AG09309 (cell line): ENCODE results near the gene KRT3.

Experiments
- DNase-seq: peaks from one replicate; pipeline ENCODE4 v3.0.0-alpha.2; 2010; ENCODE audit warnings: low read depth
- H3K4me3 ChIP-seq: 2 replicates; pipeline ENCODE4 v1.5.1; 2011; ENCODE audit warnings: mild to moderate bottlenecking, low read depth, low read length, moderate library complexity; ENCODE audit not compliant: control insufficient read depth
- CTCF ChIP-seq: IDR thresholded peaks from 2 replicates; pipeline ENCODE4 v1.5.1; 2011; ENCODE audit warnings: mild to moderate bottlenecking, low read depth, low read length, inconsistent platforms; ENCODE audit not compliant: insufficient read depth, control insufficient read depth; ENCODE audit errors: missing control alignments

KRT3 gene

GRCh38 chr12:52792185-52793029 lies 3.5 kb downstream of the KRT3 start:
- no peak overlapping the region for H3K4me3 ChIP-seq
- no peak for TF ChIP-seq CTCF
- no peak for DNase-seq

GRCh38 chr12:52791271-52792184 lies 4.4 kb downstream of the KRT3 start:
- no peak for TF ChIP-seq CTCF
- H3K4me3 ChIP-seq: no peak overlapping the region
- DNase-seq: no peak

GRCh38 chr12:52790427-52791270 lies 5.3 kb downstream of the KRT3 start:
- no peak for TF ChIP-seq CTCF
- no peak overlapping the region for H3K4me3 ChIP-seq
- no peak for DNase-seq

GRCh38 chr12:52789637-52790426 lies 6.1 kb downstream of the KRT3 start:
- TF ChIP-seq CTCF: no peak
- no peak overlapping the region for H3K4me3 ChIP-seq
- DNase-seq: no peak

GRCh38 chr12:52788876-52789636 lies 6.9 kb downstream of the KRT3 start:
- TF ChIP-seq CTCF: no peak
- DNase-seq: no peak
- H3K4me3 ChIP-seq: no peak overlapping the region
